MG63 (cell line): Measurements from ENCODE around the gene BIRC5. TPM values are rescaled to one million over a fixed set of nuclear protein-coding genes. Genes with fewer than 3 reads are reported as not detected.
"Not testable (repeated sequence)": the region's sequence is repeated elsewhere in the genome, so short reads cannot be mapped to it uniquely, and the experiment has no call there.

Source experiments
- DNase-seq: peaks from one replicate; pipeline ENCODE4 v3.0.0-alpha.2; 2020
- H3K27me3 ChIP-seq: fragments of 250-450 bp; sonication (Bioruptor Pico); 2 replicates; pipeline ENCODE4 v1.5.1; 2020; ENCODE audit warnings: mild to moderate bottlenecking, moderate library complexity
- H3K36me3 ChIP-seq: fragments of 250-450 bp; sonication (Bioruptor Pico); 2 replicates; pipeline ENCODE4 v1.5.1; 2020; ENCODE audit warnings: mild to moderate bottlenecking, moderate library complexity
- H3K4me3 ChIP-seq: fragments of 250-450 bp; sonication (Bioruptor Pico); 2 replicates; pipeline ENCODE4 v1.5.1; 2020; ENCODE audit warnings: mild to moderate bottlenecking, moderate library complexity
- H3K9me3 ChIP-seq: fragments of 250-450 bp; sonication (Bioruptor Pico); 2 replicates; pipeline ENCODE4 v1.5.1; 2020; ENCODE audit warnings: mild to moderate bottlenecking, moderate library complexity
- total RNA-seq: library from RNA; depleted of rRNA; stranded (reverse); fragments of >200 nt; shearing (Covaris generic); gene quantifications from 2 replicates; pipeline ENCODE4 v1.2.3, GENCODE V29; 2014; ENCODE audit warnings: low replicate concordance

The BIRC5 gene
- total RNA-seq, 1 experiment from 2014 or later = 218 TPM

DNA sequence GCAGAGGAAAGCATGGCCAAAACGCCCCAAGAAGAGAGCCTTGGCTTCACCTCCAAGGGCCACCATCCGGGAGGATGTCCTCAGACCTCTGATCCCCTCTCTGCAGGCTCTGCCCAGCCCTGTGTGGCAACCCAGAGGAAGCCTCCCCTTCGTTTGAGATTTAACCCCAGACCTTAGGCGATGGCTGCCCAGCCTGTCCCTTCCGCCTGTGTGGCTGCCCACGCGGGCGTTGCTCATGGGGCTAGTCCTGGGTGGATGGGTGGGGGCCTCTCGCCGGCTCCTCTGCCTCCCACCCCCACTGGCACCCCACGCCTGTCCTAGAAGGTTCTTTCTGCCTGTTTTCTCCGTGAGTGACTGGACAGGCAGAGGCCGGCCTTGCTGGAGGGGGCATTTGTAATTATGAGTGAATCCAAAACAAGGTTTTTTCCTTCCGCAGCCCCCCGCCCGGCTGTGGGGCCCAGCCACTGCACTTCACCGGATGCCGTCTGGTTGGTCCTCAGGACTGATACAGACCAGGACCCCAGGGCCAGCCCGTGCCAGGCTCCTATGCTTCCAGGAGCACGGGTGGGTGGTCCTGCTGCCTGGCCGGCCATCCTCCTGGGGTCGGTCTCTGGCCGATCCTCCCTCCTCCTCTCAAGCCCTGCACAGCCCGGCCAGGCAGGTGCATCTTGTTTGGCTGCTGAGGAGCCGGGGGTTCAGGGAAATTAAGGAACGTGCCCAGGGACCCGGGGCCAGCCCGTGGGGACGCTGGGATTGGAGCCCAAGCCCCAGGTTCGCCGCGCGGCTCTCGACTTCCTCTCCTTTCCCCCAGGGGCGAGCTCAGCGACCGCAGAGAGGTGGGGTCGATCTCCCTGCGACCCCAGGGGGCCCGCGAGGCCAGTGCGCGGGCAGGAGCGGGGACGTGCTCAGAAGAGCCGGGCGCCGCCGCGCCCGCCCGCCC lies 17.2 kb downstream of the BIRC5 start, which contains the start of gene TMEM235:
Gene TMEM235, plus strand, starts transcription at position 636 of the 940 bp plus-strand sequence. CDS start 393 bp downstream, outside the sequence.
- H3K27me3 ChIP-seq = peaks cover 15% of the 10 kb centered on the region
- no peaks in the 10 kb centered on the region for H3K36me3 ChIP-seq
- H3K9me3 ChIP-seq = no peaks in the 10 kb centered on the region
- no peak within 1 kb of the TSS for H3K4me3 ChIP-seq
- DNase-seq = no peak

DNA sequence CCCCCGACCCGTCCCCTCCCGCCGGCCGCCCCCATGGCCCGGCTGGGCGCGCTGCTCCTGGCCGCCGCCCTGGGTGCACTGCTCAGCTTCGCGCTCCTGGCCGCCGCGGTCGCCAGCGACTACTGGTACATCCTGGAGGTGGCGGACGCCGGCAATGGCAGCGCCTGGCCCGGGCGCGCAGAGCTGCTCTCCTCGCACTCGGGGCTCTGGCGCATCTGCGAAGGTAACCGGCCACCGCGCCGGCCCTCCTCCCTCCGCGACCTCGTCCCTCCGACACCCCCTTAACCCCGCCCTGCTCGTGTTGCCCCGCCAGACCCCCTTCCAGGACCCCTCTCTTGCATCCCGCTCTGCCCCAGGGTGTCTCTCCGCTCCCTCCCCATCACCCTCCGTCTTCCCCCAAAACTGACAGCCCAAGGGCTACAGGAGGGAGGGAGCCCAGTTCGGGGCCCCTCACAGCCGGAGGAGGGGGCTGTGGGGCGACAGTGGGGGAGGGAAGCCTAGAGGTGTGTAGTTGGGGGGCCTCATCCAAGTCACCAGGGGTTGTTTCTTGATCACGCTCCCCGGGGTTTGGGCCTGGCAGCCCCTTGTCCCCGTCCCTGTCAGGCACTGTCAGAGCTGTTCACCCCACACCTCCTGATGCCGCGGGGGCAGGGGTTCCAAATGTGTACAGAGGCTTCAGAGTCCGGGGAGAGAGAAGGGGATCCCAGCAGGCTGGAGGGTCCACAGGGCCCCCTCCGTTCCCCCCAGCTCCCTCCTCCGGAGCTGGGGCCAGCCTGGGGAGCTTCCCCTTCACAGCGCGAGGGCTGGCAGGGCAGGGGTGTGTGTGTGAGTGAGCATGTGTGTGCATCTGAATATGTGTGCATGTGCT lies 18.2 kb downstream of the BIRC5 start:
- DNase-seq = no peak
- Histone ChIP-seq H3K4me3 (no peak overlapping the region), H3K9me3 (no peaks in the 10 kb centered on the region), H3K36me3 (no peaks in the 10 kb centered on the region), H3K27me3 (peaks cover 15% of the 10 kb centered on the region)

DNA sequence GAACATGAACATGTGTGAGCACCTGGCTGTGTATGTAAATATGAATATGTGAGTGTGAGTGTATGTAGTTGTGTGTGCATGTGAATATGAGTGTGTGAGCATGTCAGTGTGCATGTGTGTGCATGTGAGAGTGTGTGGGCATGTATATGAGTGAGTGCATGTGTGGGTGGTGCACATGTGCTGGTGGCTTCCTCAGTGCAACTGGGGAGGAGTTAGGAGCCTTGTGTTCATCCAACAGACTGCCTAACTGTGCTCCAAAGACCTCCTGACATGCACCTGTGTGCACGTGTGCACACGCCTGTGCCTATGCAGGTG lies 18.8 kb downstream of the BIRC5 start:
- peaks cover 15% of the 10 kb centered on the region for H3K27me3 ChIP-seq
- H3K4me3 ChIP-seq = no peak overlapping the region
- H3K36me3 ChIP-seq = no peaks in the 10 kb centered on the region
- no peak for DNase-seq
- no peaks in the 10 kb centered on the region for H3K9me3 ChIP-seq

DNA sequence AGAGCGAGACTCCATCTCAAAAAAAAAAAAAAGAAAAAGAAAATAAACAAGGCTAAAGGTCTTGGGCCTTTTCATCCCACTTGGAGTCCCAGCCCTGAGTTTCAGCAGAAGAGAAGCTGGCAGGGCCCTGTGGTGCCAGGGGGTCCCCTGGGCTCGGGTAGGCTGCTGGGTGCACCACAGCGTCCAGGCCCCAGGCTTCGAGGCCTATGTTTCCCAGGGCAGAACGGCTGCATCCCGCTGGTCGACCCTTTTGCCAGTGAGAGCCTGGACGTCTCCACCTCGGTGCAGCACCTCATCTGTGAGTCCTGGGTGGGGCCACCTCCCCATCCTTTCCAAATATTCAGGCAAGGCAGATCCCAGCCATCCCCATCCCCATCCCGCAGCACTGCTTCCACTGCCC lies 19.6 kb downstream of the BIRC5 start:
- Histone ChIP-seq H3K36me3 (no peaks in the 10 kb centered on the region), H3K27me3 (peaks cover 15% of the 10 kb centered on the region), H3K4me3 (no peak overlapping the region), H3K9me3 (no peaks in the 10 kb centered on the region)
- no peak for DNase-seq

DNA sequence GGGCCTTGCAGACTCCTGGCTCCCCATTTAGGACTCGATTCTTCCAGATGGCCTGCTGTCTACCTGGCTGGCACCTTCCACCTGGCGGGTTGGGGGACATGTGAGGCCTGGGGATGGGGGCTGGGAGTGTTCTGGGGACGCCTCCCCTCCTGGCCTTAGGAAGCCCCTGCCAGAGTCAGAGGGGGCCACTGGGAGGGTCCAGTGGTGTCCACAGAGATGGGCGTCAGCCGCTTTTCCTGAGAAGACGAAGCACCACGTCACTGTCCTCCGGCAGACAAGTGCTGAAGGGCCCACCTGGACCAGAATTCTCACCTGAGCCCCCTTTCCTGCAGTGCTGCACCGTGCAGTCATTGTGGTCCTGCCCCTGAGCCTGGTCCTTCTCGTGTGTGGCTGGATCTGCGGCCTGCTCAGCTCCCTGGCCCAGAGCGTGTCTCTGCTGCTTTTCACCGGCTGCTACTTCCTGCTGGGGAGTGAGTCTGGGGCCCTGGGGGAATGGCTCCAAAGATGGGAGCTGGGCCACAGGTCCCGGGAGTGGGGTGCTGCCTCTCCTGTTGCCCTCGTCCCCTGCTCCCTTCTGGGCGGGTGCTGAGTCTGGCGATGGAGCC lies 20.3 kb downstream of the BIRC5 start:
- no peaks in the 10 kb centered on the region for H3K9me3 ChIP-seq
- H3K27me3 ChIP-seq = peaks cover 15% of the 10 kb centered on the region
- H3K36me3 ChIP-seq = no peaks in the 10 kb centered on the region
- H3K4me3 ChIP-seq = no peak overlapping the region
- DNase-seq = no peak

DNA sequence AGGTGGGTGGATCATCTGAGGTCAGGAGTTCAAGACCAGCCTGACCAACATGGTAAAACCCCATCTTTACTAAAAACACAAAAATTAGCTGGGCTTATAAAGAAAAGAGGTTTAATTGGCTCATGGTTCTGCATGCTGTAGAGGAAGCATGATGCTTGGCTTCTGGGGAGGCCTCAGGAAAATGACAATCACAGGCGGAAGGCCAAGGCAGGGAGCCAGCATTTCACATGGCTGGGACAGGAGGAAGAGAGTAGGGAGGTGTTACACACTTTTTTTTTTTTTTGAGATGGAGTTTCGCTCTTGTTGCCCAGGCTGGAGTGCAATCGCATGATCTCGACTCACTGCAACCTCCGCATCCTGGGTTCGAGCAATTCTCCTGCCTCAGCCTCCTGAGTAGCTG lies 21.0 kb downstream of the BIRC5 start:
- not testable (repeated sequence) for H3K36me3 ChIP-seq, H3K9me3 ChIP-seq

DNA sequence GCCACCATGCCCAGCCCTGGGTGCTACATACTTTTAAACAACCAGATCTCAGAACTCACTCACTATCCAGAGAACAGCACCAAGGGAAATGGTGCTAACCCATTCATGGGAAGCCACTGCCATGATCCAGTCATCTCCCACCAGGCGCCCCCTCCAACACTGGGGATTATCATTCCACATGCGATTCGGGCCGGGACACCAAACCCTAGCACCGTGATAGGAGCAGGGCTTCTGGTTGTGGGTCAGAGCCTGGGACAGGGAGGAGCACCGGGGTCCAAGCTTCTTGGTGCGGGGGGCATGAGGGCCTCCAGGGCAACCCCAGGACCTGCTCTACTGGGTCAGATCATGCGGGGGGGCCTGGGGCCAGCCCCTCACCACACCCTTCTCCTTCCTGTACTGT lies 21.8 kb downstream of the BIRC5 start:
- H3K36me3 ChIP-seq = no peaks in the 10 kb centered on the region
- no peak overlapping the region for H3K4me3 ChIP-seq
- DNase-seq = no peak
- peaks cover 11% of the 10 kb centered on the region for H3K27me3 ChIP-seq
- H3K9me3 ChIP-seq = no peaks in the 10 kb centered on the region

More for the DNA sequence above, 21.0 kb downstream of the BIRC5 start:
- not testable (repeated sequence) for H3K4me3 ChIP-seq, DNase-seq
- H3K27me3 ChIP-seq = peaks cover 15% of the 10 kb centered on the region

DNA sequence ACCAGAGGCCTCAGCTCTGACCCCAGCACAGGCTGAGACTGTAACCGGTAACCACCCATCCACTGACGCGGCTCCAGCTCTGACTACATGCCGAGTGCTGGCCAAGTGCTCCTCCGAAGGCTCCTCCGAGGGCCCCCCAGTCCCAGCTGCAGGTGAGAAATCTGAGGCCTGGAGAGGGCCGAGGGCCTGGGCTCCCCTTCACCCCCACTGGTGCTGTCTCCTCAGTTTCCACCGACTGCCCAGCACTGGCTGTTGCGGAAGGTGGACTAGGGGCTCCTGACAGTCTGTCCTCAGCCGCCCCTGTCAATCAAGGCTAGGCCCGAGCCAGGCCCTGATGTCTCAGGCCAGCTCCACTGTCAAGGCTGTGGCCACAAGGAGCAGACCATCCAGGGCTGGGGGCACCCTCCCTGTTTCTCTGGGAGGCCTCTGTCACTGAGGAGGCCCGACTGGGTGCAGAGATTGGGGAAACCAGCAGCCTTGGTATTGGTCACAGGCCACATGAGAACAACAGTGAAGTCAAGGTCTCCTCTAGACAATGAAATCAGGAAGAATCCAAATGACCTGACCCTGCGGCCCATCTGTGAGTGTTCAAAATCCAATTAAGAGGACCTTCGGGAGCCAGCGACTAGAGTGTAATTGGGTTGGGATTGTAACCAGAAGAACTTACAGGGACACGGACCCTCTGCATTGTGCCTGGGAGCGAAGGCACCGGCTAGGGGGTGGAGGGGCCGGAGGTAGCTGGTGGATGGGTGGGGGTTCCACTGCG lies 22.5 kb downstream of the BIRC5 start:
- no peak for DNase-seq
- Histone ChIP-seq H3K36me3 (no peaks in the 10 kb centered on the region), H3K27me3 (peaks cover 4% of the 10 kb centered on the region), H3K9me3 (no peaks in the 10 kb centered on the region), H3K4me3 (no peak overlapping the region)

DNA sequence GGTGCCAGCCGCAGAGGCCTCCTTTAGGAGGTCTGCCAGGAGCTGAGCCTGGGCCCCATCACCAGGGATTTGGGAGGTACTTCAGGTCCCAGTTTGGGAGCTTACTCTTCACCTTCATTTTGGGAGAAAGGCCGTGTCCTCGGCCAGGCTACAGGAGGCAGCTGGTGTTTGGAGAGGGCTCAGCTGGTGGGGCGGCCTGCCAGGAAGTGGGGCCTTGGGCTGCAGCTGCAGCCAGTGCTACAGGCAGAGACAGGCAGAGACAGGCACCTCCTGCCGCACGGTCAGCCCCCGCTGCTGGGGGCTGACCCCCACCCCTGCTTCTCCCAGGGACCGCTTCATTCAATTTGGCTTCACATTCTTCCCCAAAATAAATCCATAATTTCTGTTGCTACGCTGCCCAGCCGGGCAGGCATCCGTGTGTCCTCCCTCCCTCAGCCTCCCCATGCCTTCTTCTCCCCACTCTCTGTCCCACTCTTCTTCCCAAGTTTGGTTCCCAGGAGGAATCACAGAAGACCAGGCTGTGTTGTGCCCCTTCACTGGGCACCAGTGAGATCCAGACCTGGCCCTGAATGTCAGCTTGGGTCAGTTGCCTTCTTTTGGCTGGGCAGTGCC lies 23.5 kb downstream of the BIRC5 start:
- H3K4me3 ChIP-seq = no peak overlapping the region
- no peaks in the 10 kb centered on the region for H3K27me3 ChIP-seq
- no peaks in the 10 kb centered on the region for H3K9me3 ChIP-seq
- no peak for DNase-seq
- H3K36me3 ChIP-seq = no peaks in the 10 kb centered on the region

DNA sequence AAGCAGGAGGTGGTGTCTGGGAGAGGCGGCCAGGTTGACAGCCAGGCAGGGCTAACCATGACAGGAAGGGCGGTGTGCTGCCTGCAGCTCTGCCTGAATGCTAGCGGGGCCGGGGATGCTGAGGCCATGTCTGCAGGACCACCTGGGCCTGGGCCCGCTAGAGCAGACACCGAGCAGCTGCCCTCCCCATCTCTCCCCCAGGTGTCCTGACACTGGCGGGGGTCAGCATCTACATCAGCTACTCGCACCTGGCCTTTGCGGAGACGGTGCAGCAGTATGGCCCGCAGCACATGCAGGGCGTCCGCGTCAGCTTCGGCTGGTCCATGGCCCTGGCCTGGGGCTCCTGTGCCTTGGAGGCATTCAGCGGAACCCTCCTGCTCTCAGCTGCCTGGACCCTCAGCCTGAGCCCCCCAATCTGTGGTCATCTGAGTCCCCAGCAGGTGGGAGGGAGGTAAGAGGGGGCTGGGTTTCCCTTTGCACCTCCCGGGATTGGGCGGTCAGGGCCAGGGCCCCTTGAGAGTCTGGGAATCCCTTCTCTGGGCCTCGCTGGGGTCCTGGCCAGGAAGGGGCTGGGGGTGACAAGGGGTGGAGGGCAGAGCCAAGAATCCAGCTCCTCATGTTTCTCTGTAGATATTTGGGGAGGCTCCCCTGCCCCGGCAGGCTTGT lies 24.9 kb downstream of the BIRC5 start:
- H3K36me3 ChIP-seq = no peaks in the 10 kb centered on the region
- H3K9me3 ChIP-seq = no peaks in the 10 kb centered on the region
- no peak for DNase-seq
- H3K27me3 ChIP-seq = no peaks in the 10 kb centered on the region
- no peak overlapping the region for H3K4me3 ChIP-seq

DNA sequence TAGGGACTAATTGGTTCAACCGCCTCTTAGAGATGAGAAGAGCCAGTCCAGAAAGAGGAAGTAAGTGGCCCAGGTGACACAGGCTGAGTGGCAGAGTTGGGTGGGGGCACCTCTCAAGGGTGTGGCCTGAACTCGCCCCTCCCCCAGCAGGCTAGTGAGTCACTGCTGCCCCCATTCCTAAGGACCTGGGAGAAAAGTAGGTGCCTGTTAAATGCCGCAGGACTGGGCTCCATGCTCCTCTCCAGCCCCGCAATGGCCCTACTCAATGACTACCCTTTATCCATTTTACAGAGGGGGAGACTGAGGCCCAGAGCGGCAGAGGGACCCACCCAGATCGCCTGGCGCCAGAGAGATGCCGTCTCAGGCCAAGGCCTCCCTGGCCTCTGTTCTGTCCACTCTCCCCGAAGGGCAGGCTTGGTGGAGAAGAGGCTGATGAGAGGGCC lies 25.5 kb downstream of the BIRC5 start:
- Histone ChIP-seq H3K9me3 (no peaks in the 10 kb centered on the region), H3K36me3 (no peaks in the 10 kb centered on the region), H3K27me3 (no peaks in the 10 kb centered on the region), H3K4me3 (no peak overlapping the region)
- DNase-seq = no peak

DNA sequence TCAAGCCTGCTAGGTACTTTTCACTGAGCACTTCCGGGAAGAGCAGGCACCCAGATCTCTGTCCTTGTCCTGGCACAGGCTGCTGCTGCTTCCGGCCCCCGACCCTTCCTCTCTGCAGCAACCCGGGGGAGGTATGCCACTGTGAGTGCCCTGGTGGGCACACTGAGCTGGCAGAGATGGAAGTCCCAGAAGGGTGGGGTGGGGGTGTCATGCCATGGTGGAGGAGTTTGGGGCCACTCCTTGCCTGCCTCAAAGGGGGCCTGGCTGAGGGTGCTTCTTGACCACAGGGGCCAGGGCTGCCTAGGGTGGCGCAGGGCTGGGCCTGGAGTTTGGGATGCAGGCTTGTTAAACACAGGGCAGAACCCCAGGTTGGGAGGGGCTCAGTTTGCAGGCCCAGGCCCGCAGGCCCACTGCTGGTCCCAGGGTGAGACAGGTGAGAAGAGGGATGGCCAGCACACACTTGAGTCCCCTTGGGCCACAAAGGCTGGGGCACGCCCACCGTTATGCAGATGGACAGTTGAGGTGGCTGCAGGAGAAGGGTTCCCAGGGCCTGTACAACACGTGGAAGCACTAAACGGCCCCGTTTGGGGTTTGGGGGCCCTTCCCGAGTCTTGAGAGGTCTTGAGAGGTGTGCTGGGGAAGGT lies 26.1 kb downstream of the BIRC5 start:
- Histone ChIP-seq H3K36me3 (no peaks in the 10 kb centered on the region), H3K27me3 (no peaks in the 10 kb centered on the region), H3K9me3 (no peaks in the 10 kb centered on the region; the same call in 1 of the 2 replicates), H3K4me3 (no peak overlapping the region)
- no peak for DNase-seq

DNA sequence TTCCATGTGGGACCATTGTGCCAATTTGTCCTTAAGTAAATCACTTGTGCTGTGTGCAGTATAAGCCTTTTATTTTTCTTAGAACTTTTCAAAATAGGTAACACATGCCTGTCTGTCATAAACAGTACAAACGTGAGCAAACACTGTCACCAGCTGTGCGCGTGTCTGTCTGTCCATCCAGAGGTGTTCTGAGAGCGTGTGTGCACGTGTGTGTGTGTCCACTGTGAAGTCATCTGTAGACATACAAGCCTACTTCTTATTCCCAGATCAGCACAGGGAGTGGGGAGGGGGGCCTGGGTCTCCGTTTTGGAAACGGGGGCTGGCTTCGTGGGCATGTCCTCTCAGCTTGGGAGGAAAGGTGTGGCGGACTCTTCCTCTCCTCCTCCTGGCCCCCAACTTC lies 26.8 kb downstream of the BIRC5 start:
- Histone ChIP-seq H3K27me3 (no peaks in the 10 kb centered on the region), H3K36me3 (no peaks in the 10 kb centered on the region), H3K4me3 (no peak overlapping the region), H3K9me3 (no peaks in the 10 kb centered on the region; the same call in 1 of the 2 replicates)
- DNase-seq = no peak

DNA sequence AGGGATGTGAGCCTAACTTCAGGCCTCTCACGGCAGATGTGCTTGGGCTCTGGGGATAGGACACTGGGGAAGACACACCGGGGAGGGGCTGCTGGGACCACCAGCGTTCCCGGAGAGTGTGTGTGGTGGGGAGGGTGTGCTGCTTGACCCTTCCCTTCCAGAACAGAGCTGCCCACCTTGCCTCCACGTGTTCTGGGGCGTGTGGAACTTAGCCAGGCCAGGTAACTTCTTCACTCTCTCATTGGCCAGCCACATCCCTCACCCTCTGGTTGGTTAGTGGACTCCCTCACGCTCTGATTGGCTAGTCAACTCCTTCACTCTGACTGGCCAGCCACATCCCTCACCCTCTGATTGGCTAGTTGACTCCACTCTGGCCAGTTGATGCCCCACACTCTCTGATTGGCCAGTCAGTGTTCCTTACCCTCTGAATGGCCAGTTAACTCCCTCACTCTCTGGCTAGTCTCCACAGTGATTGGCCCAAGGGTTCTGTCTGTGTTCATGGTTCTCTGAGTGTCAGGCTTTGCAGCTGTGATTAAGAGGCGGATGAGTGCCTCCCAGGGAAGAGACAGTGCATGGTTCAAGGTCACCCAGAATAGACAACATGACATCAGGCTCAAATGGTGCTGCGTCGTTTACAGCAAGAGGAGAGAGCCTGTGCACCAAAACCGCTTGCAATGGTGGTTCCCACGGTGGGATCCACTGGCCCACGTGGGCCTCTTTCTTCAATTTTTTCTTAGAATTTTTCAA lies 27.4 kb downstream of the BIRC5 start:
- no peaks in the 10 kb centered on the region; the same call in 1 of the 2 replicates for H3K9me3 ChIP-seq
- DNase-seq = peak; percentile 74
- no peak overlapping the region for H3K4me3 ChIP-seq
- no peaks in the 10 kb centered on the region for H3K27me3 ChIP-seq
- H3K36me3 ChIP-seq = no peaks in the 10 kb centered on the region
